Effector CD4-positive, alpha-beta T cell (primary cell): ENCODE measurements around the gene TFEC. TPM values are rescaled to one million over a fixed set of nuclear protein-coding genes. Genes with fewer than 3 reads are reported as not detected.
"Not testable (repeated sequence)": the region's sequence is repeated elsewhere in the genome, so short reads cannot be mapped to it uniquely, and the experiment has no call there.

Experiments used
- DNase-seq: peaks from one replicate; pipeline ENCODE4 v3.0.0-alpha.2; 2020
- total RNA-seq: gene quantifications from one replicate; lab custom pipeline; 2026; lab: John Stamatoyannopoulos, UW

Gene TFEC, protein sequence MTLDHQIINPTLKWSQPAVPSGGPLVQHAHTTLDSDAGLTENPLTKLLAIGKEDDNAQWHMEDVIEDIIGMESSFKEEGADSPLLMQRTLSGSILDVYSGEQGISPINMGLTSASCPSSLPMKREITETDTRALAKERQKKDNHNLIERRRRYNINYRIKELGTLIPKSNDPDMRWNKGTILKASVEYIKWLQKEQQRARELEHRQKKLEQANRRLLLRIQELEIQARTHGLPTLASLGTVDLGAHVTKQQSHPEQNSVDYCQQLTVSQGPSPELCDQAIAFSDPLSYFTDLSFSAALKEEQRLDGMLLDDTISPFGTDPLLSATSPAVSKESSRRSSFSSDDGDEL
- total RNA-seq, result not detected

GRCh38 chr7:116030651-116031276 is at the start of gene TFEC:
TFEC (minus strand) TSS chr7:116030763; CDS start chr7:115984441, 46,322 bp downstream.
- no peak for DNase-seq

DNA sequence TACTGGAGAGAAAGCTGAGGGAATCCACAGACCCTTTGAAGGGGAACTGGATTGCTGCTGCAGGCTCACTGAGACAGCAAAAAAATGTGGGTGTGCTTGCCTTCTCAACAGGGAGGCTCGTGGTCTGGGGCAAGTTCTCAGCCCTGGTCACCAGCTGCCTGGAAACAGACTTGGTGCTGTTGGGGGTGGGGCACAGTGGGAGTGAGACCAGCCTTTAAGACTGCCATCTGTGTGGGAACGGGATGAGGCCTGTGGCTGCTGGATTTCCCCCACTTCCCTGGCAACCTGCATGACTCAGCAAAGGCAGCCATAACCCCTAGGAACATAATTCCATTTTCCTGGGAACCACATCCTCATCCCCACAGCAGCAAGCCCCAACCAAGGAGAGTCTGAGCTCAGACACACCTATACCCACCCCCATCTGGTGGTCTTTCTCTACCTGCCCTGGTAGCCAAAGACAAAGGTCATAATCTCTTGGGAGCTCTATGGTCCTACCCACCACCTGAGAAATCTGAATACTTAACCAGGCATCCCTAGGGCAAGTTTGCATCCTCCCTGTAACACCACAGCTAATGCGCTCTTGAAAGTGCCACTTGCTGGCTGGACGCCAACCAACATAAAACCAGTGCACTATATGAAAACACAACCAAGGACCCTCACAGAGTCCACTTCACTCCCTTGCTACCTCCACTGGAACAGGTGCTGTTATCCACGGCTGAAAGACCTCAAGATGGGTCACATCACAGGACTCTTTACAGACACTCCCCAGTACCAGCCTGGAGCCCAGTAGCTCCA is 45.0 kb upstream of the TFEC start:
- DNase-seq, result no peak

DNA sequence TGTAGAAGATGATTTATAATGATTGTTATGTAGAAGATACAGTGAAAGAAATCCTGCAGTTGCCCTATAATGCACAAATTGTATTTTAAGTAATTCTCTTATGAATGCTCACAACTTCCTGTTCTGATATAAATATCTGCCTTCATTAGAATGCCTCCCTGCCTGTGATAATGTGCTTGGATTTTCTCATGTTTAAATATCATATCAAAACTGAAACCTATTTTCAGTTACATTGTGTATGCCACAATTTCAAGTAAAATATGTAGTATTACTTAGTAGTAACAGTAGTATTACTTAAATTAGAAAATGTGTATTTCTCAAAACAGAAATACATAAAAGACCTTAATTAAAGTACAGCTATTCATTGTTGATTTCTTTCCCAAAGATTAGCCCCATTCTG is 41.1 kb upstream of the TFEC start:
- no peak for DNase-seq

GRCh38 chr7:116064179-116064578 is 33.6 kb upstream of the TFEC start:
- DNase-seq, result no peak

- DNase-seq, result no peak
Observed at GRCh38 chr7:116062666-116063065, 32.1 kb upstream of the TFEC start.

DNA sequence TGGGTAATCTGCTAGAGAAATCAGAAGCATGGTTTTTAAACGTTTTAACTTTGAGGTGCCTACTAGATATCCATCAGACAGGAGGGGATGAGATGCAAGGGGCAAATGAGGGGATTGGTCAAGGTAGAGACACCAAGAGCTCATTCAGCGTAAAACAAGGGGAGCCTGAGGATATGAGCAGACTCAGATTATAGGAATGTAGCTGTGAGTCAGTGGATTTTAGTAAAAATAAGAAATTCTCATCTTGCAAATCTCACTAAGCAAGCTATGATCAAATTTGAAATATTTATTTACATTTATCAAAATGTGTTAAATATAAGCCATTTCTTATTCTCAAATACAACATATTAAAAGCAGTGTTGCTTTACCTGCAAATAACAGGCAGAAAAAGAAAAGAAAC is 21.4 kb upstream of the TFEC start:
- no peak for DNase-seq

- DNase-seq, result not testable (repeated sequence)
Observed at GRCh38 chr7:116047261-116047660, 16.7 kb upstream of the TFEC start.

DNA sequence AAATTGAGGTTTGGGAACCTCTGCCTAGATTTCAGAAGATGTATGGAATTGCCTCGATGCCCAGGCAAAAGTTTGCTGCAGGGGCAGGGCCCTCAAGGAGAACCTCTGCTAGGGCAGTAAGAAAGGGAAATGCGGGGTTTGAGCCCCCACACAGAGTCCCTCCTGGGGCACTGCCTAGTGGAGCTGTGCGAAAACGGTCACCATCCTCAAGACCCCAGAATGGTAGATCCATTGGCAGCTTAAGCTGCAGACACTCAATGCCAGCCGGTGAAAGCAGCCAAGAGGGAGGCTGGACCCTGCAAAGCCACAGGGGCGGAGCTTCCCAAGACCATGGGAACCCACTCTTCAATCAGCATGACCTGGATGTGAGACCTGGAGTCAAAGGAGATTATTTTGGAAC is 15.0 kb upstream of the TFEC start:
- DNase-seq, result no peak

DNA sequence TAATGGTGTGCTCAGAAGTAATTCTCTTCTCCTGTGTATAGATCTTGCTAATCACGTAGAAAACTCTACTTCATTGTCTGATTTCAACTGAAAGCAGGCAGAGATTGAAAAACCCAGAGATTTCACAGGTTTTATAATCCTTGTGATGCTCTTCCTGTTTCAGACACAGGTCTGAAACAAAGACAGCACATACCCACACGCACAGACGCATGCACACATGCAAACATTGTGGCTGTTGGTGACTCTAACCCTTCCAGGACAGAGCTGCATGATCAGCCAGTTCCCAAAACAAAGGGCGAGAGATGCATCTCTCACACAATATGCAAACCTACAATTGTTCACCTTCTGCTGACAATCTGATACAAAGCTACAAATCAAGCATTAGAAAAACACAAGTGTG is 11.1 kb upstream of the TFEC start:
- no peak for DNase-seq

GRCh38 chr7:116037401-116037800 is 6.8 kb upstream of the TFEC start:
- DNase-seq, result no peak

- DNase-seq, result no peak
Observed at GRCh38 chr7:116034411-116034810, 3.8 kb upstream of the TFEC start.

- no peak for DNase-seq
Observed at GRCh38 chr7:116032886-116033285, 2.3 kb upstream of the TFEC start.

GRCh38 chr7:116028787-116029186 is 1.8 kb downstream of the TFEC start:
- DNase-seq, result no peak

DNA sequence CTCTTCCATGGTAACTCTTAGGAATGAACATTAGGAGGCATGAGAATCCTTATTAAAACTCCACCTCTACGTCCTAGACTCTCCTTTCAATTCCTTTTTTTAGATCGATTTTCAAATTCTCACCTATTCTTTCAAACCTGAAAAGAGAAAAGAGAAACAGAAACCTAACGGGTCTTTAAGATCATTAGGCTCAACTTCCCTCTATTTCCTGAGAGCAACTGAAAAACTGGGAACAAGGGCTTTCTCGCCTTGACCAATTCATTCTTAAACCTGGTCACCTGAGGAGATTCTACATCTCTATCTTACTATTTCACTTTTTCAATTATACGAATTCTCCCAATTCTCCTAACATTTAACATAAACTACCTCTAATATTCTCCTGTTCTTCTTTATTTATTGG is 2.8 kb downstream of the TFEC start:
- no peak for DNase-seq

DNA sequence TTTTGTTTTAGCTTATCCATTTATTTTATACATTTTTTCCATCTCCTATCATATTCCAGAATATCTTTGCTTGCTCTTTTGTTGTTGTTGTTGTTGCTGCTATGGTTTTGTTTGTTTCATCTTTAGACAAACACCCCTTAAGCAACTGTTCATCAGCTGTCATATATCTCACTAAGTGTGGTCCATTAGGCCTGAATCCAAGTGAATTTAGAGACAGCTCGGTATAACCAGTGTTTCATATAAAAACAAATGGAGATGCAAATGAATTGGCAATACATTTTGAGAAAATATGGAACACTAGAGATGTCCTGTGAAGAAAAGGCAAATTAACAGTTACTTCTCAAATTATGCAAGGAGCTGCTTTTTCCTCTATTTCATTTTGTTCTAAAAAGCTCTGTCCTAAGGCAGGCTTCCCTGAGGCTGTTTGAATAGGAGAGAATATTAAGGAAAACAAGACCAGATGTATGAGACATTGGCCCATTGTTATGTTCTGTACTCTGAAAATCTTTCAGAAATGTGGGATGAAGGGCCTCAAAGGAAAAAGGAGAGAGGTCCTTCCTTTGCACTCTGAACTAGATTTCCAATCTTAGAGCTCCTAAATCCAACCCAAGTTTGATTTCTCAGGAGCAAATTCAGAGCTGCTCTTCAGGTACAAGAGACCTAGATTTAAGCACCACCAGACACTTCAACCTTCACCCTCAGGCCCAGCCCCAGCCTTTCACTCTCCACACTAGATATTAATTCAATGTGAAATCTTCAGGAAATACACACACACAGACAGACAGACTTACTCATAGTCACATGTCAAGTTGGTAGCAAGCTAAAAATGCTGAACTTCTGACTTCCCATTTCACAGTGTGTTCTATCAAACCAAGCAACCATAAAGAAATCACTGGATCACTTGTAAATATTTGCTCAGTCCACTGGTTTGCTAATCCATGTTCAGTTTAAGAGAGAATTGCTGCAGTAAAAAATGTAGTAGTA is 5.4 kb downstream of the TFEC start:
- no peak for DNase-seq

DNA sequence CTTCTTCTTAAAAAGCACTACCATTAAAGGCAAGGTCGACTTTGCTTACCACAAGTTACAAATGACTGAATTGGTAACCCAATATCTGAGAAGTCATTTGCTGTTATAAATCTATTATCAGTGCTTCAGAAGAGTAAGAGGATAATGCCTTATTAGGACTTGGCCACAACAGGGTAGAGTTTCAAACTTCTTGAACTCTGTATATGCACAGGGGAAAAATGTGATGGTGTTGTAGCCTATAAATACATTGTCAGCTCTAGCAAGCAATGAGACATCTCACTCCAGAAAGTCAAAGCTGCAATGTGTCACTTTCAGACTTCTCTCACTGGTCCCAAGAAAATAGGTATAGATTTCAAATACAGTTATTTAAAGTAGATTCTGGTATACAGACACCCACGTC is 9.3 kb downstream of the TFEC start:
- DNase-seq, result no peak

GRCh38 chr7:116018731-116019130 is 11.8 kb downstream of the TFEC start:
- DNase-seq, result no peak

- no peak for DNase-seq
Observed at GRCh38 chr7:116013675-116014074, 16.9 kb downstream of the TFEC start.

DNA sequence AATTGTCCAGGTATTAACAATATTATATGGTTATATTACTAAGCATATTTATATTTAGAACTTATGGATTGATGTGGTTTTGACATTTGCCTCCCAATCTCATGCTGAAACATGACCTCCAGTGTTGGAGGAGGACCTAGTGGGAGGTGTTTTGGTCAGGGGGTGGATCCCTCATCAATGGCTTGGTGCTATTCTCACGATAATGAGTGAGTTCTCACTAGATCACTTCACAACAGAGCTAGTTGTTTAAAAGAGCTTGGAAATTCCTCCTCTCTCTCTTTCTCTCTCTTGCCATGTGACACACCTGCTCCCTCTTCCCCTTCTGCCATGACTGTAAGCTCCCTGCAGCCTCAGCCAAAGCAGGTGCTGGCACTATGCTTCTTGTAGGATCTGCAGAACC is 19.0 kb downstream of the TFEC start:
- DNase-seq, result no peak

GRCh38 chr7:116004762-116005161 is 25.8 kb downstream of the TFEC start:
- not testable (repeated sequence) for DNase-seq

GRCh38 chr7:115997221-115997620 is 33.3 kb downstream of the TFEC start:
- DNase-seq, result no peak

- no peak for DNase-seq
Observed at GRCh38 chr7:115995701-115996100, 34.9 kb downstream of the TFEC start.

DNA sequence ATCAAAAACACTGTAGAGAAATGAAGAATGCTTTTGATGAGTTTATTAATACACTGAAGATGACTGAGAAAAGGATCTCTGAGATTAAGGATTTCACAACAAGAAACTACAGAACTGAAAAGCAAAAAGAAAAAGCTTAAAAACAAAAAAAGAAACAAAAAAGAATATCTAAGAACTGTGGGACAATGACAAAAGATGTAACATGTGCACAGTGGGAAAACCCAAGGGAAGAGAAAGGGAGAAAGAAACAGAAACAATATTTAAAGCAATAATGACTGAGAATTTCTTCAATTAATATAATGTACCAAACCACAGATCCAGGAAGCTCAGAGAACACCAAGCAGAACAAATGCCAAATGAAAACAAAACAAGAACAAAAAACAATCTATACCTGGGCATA is 42.2 kb downstream of the TFEC start:
- DNase-seq, result no peak
